DMS79 treated with DMSO at 0.1 percent for 48 hours (cell line): ENCODE measurements around the gene FAM228B.
"Not testable (repeated sequence)": the region's sequence is repeated elsewhere in the genome, so short reads cannot be mapped to it uniquely, and the experiment has no call there.

Experiments used
- DNase-seq: peaks from one replicate; lab custom pipeline; 2025; lab: John Stamatoyannopoulos, UW

FAM228B gene

DNA sequence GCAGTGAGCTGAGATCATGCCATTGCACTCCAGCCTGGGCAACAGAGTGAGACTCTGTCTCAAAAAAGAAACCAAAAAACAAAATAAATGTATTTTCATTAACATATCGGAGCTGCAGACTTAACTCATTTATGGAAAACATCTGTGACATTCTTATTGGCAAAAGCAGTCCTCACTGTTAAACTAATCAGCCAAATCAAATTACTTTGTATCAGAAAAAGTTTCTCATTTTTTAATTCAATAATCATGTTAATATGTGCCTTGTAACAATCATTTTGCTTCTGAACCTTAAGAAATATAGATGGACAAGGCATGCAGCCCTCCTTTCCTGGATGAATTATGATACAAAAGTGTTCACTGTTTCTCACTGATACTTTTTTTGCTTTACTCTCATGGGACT is 20.6 kb upstream of the FAM228B start:
- DNase-seq: no peak

DNA sequence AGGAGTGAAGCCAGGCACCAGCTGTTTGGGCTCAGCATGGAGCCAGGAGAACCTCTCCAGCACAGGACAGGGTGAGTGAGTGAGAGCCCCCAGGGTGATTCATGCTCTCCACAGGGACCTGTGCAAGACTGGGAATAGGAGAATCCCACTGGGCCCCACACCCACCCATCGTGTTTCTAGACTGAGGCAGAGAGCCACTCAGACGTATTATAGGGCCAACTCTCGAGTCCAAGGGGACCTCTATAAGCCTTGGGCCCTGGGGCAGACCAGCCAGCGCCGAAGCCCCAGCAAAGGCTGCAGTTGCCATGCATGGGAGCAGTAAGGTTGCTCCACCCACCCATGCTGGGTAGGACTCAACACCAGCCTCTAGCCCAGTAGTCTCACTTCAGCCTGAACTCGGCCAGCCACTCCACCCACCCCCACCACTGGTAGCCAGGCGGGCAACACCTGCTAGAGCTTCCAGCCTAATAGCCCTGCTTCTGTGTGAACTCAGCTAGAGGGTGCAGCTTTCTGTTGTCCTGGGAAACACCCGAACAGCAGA is 19.1 kb upstream of the FAM228B start:
- no peak for DNase-seq

DNA sequence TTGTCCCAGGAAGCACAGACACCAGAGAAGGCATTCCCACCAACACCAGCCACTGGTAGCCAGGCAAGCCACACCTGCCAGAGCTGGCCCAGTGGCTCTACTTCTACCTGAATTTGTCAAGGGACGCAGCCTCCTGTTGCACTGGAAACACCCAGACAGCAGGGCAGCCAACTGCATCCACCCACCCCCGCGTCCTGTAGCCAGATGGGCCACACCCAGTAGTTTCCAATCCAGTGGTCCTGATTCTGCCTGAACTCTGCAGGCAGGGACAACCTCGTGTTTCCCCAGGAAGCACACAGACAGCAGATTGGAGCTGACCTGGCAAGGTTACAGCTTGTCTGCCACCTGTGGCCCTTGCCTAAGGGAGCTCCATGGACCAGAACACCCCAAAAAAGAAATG is 18.4 kb upstream of the FAM228B start:
- no peak for DNase-seq

DNA sequence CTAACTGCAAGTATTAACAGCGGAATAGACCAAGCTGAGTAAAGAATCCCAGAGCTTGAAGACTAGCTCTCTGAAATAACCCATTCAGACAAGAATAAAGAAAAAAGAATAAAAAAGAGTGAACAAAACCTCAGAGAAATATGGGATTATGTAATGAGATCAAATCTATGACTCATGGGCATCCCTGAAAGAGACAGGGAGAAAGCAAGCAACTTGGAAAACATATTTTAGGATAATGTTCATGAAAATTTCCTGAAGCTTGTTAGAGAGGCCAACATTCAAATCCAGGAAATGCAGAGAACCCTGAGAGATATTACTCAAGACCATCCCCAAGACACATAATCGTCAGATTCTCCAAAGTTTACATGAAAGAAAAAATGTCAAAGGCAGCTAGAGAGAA is 17.5 kb upstream of the FAM228B start:
- no peak for DNase-seq

DNA sequence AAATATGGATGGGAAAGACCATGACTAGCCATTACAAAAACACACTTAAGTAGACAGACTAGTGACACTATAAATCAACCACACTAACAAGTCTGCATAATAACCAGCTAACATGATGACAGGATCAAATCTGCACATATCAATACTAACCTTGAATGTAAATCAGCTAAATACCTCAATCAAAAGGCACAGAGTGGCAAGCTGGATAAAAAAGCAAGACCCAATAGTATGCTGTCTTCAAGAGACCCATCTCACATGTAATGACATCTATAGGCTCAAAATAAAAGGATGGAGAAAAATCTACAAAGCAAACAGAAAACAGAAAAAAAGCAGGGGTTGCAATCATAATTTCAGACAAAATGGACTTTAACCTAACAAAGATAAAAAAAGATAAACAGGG is 16.5 kb upstream of the FAM228B start:
- DNase-seq: no peak

DNA sequence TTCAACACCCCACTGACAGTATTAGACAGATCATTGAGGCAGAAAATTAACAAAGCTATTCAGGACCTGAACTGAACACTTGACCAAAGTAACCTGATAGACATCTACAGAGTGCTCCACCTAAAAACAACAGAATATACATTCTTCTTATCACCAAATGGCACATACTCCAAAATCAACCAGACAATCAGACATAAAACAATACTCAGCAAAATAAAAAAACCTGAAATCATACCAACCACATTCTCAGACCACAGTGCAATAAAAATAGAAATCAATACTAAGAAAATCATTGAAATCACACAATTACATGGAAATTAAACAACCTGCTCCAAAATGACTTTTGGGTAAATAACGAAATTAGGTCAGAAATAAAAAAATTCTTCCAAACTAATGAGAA is 15.9 kb upstream of the FAM228B start:
- no peak for DNase-seq

DNA sequence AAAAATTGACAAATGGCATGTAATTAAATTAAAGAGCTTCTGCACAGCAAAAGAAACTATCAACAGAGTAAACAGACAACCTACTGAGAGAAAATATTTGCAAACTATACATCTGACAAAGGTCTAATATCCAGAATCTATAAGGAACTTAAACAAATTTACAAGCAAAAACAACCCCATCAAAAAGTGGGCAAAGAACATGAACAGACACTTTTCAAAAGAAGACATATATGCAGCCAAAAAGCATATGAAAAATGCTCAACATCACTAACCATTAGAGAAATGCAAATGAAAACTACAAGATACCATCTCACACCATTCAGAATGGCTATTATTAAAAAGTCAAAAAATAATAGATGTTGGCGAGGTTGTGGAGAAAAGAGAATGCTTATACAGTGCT is 13.8 kb upstream of the FAM228B start:
- DNase-seq: not testable (repeated sequence)

DNA sequence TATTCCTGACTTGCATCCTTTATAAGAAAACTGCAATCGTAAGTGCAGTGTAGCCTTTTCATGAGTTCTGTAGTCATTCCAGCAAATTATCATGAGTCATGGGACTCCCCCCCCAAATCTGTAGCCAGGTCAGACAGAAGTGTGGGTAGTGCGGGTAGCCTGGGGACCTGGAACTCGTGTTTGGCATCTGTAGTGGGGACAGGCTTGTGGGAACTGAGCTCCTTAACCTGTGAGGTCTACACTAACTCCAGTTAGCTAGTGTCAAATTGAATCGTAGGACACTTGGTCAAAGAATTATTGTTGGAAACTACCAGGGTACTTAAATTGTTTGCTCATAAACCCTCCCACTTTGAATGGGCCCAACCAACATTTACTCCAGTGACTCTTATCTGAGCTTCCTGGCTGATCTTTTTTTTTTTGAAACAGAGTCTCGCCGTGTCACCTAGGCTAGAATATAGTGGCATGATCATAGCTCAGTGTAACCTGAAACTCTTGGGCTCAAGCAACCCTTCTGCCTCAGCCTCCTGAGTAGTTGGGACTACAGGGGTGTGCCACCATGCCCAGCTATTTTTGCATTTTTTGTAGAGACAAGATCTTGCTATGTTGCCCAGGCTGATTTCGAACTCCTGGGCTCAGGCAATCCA is 12.5 kb upstream of the FAM228B start:
- no peak for DNase-seq

DNA sequence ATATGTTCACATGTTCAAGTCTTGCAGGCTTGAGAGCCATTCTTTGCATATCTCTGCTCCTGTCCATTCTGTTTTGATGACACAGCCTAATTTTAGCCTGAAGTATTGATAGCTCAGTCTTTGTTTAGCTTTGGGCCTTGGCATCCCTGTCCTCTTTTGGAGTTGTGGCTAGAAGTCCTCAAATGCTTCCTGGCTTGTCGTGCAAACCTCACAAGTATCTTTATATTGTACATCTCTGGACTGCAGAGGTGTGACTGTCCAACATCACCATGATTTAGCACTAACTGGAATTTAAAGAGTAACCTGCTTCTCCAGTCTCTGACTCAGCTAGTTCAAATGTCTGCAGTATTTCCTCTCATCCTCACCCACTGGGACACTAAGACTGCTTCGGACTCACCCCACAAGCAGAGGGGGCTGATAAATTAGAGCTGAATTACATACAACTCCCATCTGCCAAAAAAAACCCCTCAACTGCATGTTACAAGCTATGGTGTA is 11.8 kb upstream of the FAM228B start:
- no peak for DNase-seq

DNA sequence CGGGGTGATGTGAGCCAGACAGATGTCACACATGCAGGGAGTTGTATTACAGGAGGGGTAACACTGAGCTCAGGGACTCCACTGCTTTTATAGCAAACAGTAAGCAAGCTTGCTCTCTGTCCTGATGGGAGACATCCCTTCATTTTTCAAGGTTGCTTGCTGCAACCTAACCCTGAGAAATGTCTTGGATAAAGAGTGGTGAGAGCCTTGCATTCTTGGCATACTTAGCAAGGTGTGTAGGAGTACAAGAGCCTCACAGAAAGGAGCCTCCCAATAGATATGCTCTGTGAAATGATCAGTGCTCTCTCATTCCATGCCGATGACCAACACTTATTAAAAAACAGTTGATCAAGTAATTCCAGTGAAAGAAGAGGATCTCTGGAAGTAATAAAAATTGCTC is 8.2 kb upstream of the FAM228B start:
- DNase-seq: no peak

DNA sequence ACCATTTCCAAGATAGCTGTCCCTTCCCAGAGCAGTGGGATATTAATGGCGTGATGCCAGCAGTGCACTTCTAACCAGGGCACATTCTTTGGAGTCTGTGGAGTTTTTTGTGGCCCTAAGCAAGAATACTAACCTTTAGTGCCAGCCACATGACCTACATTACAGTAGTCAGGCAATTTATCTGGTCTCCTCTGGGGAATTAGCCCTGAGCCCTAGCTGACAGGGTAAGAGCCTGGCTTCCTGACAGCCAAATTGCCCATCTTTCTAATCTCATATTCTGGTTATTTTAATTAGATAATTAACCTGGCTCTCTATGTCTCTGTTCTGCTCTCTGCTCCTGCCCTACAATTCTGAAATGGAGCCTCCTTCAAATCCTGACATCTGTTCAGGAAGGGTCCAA is 5.4 kb upstream of the FAM228B start:
- no peak for DNase-seq

DNA sequence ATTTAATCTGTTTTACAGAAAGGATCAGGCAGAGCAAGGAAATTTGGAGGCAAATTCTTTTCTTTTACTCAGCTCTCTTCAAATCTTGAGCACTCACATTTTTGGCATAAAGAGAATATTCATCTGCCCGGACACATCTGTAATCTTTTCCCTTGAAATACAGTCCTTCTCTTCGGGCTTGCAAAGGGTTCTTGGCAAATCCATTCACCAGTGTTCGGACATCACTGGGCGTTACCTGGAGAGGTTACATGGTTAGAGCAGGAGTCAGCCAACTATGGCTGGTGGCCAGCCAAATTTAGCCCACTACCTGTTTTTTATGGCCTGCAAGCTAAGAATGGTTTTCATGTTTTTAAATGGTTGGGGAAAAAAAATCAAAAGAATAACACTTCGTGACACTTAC is 2.2 kb upstream of the FAM228B start:
- no peak for DNase-seq

DNA sequence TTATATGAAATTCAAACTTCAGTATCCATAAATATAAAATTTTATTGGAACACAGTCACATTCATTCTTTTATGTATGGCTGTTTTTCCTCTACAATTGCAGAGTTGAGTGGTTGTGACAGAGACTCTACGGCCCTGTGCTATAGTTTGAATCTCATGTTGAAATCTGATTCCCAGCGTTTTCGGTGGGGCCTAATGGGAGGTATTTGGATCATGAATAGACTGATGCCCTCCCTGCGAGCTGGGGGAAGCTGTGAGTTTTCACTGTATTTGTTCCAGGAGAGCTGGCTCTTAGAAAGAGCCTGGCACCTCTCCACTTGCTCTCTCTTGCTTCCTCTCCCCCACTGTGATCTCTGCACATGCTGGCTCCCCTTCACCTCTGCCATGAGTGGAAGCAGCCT is 1.8 kb upstream of the FAM228B start:
- DNase-seq: no peak

DNA sequence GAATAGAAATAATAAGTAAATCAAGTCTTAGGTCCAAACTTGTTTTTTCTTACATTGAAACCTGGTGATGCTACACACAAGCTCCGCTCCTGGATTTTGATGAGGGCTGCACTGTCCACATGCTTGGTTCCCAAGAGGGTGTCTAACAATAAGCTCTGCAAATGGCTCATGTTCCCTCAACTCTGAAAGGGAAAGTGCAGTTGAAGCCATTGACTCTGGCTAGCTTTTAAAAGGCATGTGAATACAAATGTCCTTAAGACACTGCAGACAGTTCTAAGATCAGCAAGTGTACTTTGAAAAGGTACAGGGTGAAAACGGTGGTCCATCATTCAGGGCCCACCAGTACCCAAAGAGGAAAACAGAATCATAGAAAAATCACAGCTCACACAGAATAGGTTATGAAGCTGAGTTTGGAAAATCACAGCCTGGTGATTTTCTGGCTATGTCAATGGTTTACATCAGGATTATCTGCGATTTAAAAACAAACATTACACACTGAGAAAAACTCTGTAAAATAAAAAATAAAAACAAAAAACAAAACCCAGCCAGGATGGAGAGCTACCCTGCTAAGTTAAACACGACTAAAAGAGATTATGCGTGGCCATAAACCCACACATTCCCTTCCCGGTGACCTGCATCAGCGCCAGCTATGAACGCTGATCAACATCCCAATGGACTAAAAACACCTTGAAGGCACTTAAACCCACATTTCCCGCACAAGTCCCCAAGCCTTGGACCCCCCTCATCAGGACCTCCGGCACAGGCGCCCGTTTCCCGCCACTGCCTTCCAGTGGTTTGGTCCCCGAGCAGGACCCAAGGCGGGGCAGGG is 689 bp upstream of the FAM228B start:
- peak; percentile 32 for DNase-seq

DNA sequence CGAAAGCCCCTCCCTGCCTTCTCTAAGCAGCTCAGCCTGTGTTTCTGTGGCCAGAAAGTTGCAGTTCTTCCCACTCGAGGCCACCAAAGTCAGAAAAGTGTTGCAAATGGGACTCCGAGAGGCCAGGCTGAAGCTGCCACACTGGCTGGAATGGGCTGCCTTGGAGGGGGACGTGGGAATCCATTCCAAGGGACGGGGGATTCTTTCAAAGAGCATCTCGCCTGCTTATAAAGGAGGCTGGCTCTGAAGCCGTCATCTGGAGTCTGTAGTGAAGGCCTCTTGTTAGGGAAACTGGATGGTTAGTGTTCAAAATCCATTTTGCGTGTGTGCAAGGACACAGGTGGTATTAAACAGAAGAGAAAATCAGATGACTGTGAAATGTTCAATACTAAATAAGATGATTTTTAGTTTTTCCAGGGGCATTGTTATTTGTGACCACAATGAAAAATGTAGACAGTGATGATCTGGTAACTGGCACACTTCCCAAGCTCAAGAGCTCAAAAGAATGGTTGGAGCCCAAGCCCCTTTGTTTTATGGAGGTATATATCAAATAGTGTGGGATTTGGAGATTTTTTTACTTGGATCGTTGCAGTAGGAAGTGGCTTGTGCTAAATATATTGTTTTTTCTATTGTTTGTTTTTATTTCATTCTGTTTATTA is 782 bp downstream of the FAM228B start:
- DNase-seq: peak; percentile 83

DNA sequence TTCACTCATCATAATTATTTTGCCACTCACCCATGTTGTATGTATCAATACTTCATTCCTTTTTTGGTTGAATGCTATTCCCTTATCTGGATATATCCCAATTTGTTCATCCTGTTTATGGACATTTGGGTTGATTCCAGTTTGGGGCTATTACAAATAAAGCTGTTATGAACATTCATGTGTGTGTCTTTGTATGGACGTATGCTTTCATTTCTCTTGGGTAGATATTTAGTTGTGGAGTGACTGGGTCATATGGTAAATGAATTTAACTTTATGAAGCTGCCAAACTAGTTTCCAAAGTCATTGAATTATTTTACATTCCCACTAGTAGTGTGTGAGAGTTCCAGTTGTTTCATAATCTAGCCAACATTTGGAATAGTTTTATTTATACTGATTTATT is 2.7 kb downstream of the FAM228B start:
- no peak for DNase-seq

DNA sequence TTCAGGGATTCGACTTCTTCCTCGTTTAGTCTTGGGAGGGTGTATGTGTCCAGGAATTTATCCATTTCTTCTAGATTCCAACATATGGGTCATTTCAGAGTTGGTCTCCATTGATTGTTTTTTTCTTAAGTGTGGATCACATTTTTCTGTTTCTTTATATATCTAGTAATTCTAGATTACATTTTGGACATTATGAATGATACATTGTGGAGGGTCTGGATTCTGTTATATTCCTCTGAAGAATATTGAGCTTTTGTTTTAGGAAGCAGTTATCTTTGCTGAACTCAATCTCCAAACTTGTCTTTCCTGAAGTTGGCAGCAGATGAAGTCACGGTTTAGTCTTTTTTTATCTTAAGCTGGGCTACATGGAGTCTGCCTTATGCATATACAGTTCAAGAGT is 9.3 kb downstream of the FAM228B start:
- no peak for DNase-seq

DNA sequence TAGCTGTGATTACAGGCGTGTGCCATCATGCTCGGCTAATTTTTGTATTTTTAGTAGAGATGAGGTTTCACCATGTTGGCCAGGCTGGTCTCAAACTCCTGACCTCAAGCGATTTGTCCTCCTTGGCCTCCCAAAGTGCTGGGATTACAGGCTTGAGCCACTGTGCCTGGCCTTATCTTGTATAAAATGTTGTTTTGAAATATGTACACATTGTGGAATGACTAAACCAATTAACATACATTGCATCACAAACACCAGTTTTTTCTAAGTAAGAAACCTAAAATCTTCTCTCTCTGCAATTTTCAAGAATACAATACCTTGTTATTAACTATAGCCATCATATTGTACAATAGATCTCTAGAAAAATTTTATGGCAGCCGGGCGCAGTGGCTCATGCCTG is 17.0 kb downstream of the FAM228B start:
- not testable (repeated sequence) for DNase-seq

DNA sequence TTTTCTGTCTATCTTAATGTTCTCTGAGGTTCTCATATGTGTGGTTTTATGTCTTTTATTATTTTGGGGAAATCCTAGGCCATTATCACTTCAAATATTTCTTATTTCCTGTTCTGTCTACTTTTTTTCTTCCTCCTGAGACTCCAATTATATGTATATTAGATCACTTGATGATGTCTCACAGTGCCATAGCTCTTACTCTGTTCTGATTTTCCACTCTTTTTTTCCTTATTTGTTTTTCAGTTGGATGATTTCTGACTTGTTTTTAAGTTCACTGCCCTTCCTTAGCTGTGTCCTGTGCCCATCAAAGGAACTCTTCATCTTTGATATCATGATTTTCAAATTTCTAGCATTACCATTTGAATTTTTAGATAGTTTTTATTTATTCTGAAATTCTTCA is 24.1 kb downstream of the FAM228B start:
- no peak for DNase-seq

DNA sequence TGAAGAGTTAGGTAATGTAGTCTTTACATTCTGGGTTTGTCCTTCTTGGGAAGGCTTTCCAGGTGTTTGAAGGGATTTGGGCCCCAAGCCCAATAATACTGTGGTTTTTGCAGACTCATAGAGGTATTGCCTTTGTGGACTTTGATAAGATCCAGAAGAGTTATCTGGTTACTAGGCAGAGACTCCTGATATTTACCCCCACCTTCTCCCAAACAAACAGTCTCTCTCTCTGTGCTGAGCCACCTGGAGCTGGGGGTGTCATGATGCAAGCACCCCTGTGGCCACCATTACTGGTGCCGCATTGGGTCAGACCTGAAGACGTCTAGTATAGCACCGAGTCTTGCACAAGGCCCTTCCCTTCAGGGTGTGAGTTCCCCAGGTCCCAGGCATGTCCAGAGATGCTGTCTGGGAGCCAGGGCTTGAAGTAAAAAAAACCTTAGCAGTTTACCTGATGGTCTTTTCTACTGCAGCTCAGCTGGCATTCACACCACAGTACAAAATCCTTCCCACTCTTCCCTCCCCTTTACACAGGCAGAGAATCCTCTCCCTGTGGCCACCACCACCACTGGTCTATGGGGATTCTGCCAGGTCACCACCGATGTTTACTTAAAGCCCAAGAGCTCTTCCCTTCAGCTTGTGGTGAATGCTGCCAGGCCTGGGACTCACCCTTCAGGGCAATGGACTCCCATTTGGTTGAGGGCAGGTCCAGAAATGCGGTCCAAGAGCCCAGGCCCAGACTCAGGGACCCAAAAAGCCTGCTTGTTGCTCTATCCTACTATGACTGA is 29.3 kb downstream of the FAM228B start:
- DNase-seq: no peak

DNA sequence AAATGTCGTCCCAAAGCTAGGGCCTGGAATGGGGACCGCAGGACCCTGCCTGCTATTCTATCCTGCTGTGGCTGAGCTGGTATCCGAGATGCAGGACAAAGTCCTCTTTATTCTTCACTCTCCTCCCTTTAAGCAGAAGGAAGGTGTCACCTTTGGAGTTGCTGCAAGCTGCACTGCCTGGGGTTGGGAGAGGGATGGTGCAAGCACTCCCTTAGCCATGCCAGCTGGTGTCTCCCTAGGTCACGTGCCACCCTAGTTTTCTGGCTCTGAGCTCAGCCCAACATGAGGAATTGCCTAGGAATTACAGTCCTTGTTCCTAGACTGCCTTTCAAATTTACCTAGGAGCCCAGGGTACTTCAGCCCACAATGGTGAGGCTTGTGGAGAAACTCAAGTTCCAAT is 30.2 kb downstream of the FAM228B start:
- no peak for DNase-seq

DNA sequence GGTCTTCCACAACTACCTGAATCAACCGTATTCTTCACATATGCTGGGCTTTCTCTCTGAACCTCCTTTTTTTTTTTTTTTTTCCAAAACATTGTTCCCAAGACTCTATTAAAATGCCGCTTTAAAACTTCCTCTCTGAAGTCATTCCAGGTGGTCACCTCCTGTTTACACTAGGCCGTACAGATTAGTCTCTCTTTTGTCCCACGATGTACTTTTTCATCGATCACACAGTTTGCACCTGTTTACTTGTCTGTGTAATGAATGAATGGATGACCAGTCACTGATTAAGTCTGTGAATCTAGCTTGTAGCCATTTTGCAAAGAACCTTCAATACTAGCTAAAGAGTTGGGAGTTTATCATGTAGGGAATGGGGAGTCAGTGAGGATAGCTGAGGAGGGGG is 34.9 kb downstream of the FAM228B start:
- no peak for DNase-seq
